ENCODE results near the gene ARID1B. TPM values are rescaled to one million over a fixed set of nuclear protein-coding genes. Genes with fewer than 3 reads are reported as not detected.

The ARID1B gene
- total and polyA plus RNA-seq, 2 of the 13 experiments (the other 11 are each of a cell fraction or from before 2014, with no cell fraction given) = 20.1 to 32.6 TPM

- TF ChIP-seq, protein P1, sequence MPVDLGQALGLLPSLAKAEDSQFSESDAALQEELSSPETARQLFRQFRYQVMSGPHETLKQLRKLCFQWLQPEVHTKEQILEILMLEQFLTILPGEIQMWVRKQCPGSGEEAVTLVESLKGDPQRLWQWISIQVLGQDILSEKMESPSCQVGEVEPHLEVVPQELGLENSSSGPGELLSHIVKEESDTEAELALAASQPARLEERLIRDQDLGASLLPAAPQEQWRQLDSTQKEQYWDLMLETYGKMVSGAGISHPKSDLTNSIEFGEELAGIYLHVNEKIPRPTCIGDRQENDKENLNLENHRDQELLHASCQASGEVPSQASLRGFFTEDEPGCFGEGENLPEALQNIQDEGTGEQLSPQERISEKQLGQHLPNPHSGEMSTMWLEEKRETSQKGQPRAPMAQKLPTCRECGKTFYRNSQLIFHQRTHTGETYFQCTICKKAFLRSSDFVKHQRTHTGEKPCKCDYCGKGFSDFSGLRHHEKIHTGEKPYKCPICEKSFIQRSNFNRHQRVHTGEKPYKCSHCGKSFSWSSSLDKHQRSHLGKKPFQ (CRISPR knock-in tag; IDR thresholded peaks at IDR 0.05; ENCODE audit: insufficient replicate concordance) = no peak
- no peak for TF ChIP-seq ATF5 (CRISPR knock-in tag; IDR thresholded peaks at IDR 0.05; ENCODE audit: low read depth)
- TF ChIP-seq ZNF83 (CRISPR knock-in tag; IDR thresholded peaks at IDR 0.05; ENCODE audit: borderline replicate concordance) = no peak
- TF ChIP-seq LCORL (IDR thresholded peaks at IDR 0.05) = no peak
- TF ChIP-seq LCORL (CRISPR knock-in tag; IDR thresholded peaks at IDR 0.05) = peak; percentile 54; the same call in 1 of the 2 replicates
- TF ChIP-seq STAG1 (CRISPR knock-in tag; IDR thresholded peaks at IDR 0.05) = peak; percentile 96
- no peak for TF ChIP-seq ZNF772 (CRISPR knock-in tag; IDR thresholded peaks at IDR 0.05)
- TF ChIP-seq ZNF432 (CRISPR knock-in tag; IDR thresholded peaks at IDR 0.05; ENCODE audit: borderline replicate concordance) = no peak
- TF ChIP-seq, protein P2, sequence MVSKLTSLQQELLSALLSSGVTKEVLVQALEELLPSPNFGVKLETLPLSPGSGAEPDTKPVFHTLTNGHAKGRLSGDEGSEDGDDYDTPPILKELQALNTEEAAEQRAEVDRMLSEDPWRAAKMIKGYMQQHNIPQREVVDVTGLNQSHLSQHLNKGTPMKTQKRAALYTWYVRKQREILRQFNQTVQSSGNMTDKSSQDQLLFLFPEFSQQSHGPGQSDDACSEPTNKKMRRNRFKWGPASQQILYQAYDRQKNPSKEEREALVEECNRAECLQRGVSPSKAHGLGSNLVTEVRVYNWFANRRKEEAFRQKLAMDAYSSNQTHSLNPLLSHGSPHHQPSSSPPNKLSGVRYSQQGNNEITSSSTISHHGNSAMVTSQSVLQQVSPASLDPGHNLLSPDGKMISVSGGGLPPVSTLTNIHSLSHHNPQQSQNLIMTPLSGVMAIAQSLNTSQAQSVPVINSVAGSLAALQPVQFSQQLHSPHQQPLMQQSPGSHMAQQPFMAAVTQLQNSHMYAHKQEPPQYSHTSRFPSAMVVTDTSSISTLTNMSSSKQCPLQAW (CRISPR knock-in tag; IDR thresholded peaks at IDR 0.05) = peak; percentile 15; the same call in 1 of the 2 replicates
- TF ChIP-seq TFE3 (CRISPR knock-in tag; IDR thresholded peaks at IDR 0.05) = 0 out of 2 replicates have a peak, but pooled peaks have one; percentile 32
- 0 out of 2 replicates have a peak, but pooled peaks have one; percentile 42 for TF ChIP-seq ZNF124 (CRISPR knock-in tag; IDR thresholded peaks at IDR 0.05)
These were observed 407.2 kb downstream of the ARID1B start (continued) for GRCh38 chr6:157184202-157185015.
